NCI-H2029 (cell line): ENCODE data around the gene YJEFN3.

Experiments used
- DNase-seq: peaks from one replicate; lab custom pipeline; 2025; lab: John Stamatoyannopoulos, UW

Gene YJEFN3

DNA sequence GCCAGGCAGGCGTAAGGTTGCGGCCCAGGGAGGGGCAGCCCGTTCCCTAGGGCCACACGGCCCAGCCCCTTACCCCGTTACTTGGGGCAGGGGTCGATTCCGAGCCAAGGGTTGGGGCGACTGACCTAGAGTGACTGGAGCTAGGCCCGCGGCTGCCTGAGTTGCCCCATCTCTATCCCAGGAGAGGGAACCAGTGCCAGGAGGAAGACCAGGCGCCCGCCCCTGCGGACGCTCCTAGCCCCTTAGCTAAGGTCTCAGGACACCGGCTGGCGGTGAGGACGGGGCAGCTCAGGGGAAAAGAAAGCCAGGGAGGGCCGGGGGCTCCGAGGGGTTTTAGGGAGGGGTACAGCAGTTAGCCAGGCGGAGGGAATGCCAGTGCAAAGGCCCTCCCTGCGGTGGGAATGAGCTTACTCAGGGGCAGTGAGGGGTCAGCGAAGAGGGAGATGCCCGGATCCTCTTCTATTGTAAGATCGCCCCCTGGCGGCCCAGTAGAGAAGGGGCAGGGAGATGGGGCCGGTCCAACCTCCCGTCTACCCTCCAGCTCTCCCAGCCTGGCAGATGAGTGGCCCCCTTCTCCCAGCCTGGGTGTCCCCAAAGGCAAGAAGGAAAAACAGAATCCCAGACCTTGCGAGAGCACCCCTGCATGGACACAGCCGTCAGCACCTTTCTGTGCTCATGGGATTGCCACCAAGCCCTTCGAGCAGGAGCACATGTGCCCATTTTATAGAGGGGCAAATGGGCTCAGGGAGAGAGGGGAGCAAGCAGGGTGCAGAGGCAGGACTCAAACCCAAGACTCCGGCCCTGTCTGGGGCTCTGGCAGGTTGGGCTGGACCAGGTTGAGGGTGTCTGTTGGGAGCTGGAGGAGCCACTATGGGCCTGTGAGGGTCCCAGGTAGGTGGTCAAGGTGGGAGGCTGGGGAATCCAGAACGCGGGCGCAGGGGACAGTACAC lies 25.6 kb downstream of the YJEFN3 start:
- DNase-seq, result peak; percentile 31

DNA sequence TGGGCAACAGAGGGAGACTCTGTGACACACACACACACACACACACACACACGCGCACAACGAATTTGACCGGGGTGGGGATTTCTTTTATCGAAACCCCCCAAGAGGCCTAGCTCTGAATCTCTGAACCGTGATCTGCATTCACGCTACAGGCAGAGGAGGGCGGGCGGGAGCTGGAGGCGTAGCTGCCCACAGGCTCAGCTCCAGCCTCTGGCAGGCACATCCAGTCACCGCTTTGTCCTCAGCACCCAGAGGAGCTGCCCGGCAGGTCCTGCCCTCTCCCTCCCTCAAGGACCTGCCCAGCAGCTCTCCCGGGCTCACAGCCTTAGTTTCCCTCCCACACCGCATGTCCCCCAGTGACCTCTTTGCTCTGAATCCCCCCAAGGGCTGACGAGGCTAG lies 29.3 kb downstream of the YJEFN3 start:
- DNase-seq, result no peak

DNA sequence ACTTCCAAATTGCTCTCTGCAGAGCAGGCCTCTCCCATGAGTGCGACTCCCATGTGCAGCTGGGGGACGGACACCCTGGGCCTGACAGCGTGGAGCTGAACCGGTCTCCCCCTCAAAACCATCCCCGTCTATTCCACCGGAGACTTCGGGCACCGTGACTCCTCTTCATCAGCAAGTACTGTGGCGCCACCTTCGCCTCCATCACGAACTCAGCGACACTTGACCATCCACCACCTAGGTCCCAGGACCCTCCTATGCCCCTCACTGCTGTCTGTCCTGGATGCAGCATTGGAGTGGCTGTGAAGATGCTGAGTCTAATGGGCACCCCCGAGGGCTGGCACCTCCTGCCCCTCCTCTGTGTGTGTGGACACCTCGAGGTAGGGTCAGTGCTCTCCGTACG lies 29.9 kb downstream of the YJEFN3 start:
- DNase-seq, result no peak

- no peak for DNase-seq
These were observed 31.2 kb downstream of the YJEFN3 start for GRCh38 chr19:19559931-19560330.

GRCh38 chr19:19561946-19562664 lies 33.4 kb downstream of the YJEFN3 start:
- DNase-seq, result no peak

DNA sequence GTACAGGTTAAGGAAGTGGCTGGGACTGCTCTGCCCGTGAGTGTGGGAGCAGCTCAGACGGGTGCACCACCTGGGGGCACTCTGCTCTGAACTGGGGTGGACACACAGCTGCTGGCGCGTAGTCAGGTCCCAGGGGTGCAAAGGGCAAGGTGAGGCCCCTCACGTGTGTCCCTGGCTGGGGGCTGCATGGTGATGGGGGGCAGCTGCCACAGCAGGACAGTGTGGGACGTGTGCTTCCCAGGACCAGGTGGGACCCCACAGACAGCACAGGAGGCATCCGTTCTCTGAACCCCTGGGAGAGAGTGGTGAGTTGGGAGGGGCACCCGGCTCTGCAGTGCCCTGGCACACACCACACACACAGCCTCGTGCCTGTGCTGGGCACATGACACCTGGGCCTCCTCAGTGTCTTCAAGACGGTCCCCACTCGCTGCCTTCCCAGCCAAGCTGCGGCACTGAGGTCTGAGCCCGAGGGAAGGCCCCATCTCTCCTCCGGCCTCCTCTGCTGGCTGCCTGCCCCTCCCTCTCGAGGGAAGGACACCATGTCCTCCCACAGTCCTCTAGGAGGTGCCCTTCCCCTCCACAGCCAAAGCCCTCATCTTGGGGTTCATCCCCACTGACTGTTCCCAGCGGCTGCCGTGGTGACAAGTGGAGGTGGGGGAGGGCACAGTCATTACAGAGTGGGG lies 34.1 kb downstream of the YJEFN3 start:
- DNase-seq, result no peak

- DNase-seq, result no peak
These were observed 34.7 kb downstream of the YJEFN3 start for GRCh38 chr19:19563348-19563848.

- DNase-seq, result no peak
These were observed 37.6 kb downstream of the YJEFN3 start for GRCh38 chr19:19566306-19566705.

DNA sequence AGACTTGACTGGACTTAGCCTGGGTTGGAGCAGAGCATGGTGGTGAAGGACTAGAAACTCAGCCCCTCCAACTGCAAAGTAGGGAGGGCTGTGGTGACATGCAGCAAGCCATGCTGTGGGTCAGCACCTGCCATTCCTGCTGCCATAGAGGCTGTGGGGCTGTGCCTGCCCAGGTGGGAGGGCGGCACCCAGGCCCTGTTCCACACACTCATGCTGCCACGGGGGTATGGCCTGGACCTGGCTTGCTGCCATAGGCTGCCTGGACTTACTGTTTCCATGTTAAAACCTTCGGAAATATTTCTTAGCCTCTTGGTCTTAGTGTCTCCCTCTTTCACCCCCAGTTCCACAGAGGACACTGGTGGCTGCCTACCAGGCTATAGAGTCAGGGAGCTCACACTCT lies 38.7 kb downstream of the YJEFN3 start:
- DNase-seq, result no peak

- no peak for DNase-seq
These were observed 40.4 kb downstream of the YJEFN3 start for GRCh38 chr19:19568802-19569756.

GRCh38 chr19:19570571-19570970 lies 41.9 kb downstream of the YJEFN3 start:
- DNase-seq, result no peak

GRCh38 chr19:19571071-19571786 lies 42.5 kb downstream of the YJEFN3 start:
- DNase-seq, result no peak

DNA sequence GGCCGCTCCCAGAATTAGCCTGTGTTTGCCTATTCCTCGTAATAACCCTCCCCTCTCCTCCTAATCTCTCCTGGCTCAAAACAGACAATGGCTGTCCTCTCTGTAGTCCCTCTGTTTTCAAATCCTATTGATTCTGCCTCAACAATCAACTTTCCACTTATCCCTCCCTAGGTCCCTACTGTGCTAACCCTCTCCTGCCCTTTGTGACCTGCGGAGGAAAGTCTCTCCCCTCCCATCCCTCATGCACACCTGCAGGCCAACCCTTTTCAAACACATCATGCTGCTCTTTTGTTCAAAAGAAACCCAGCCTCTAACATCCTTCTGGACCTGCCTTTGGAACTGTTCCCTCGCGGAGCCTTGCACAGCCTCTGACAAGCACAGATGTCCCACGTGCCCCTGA lies 46.7 kb downstream of the YJEFN3 start:
- no peak for DNase-seq

DNA sequence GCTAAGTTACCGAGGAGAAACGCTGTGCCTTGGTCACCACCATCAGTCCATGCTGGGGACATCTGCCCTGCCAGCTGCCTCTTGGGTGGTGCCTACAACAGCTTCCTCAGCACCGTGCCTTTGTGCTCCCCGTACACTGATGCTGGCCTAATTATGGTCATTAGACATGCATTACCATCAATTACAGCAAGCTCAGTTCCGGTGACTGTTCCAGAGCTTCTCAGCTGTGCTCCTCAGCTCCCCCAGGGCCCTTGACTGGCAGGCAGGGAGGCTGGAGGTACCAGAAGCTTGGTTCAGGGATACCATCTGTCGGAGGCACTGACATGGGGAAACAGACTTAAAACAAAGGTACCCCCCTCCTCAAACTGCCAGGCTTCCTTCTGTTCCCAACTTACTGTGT lies 49.5 kb downstream of the YJEFN3 start:
- DNase-seq, result no peak

DNA sequence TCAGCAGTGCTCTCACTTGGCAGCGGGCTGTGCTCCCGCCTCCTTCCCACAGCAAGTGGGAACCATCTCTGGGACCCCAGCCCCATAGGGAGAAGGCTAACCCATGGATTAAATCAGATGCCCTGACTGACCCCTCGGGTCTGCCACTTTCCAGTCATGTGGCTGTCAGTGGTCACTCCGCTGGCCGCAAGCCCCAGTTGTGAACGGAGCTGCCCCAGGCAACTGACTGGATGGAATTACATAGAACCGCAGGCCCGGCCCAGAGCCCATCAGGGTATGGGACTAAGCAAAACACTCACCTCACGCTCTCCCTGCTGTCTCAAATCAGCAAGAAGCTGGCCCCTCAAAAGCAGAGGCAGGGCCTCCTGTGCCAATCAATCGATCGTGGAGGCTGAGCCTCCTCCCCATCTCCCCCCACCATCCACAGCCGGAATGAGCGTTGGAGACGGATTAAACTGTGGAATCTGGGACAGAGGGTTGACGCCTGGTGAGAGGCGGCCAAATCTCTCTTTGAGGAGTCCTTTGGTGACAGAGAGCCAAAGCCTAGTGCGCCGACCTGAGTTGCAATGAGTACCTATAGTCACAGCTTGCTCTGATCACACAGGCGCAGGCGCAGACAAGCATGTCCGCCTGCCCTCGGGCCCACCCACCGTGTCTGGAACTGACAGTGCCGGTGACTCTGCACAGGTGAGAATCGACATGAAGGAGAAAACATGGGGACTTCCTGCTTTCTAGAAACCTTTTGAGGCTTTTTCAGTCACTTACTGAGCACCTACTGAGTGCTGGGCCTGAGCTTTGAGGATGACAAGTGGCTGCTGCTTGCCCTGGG lies 51.0 kb downstream of the YJEFN3 start:
- DNase-seq, result no peak

DNA sequence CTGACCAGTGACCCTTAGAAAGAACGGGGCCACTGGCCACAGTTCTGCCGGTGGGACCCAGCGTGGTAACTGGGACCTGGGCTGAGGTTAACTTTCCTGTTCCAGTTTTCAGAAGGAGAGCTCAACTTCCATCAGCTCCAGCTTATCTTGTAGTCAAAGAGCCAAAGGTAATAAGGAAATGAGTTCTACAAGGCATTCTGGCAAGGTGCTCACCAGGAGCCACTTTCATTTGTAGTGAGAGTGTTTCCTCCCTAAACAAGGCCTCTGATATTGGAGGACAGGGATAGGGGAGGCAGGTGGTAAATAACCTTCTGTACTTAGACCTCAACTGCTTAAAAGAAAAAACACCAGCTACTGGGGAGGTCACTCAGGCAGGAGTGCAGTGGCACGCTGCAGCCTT lies 51.7 kb downstream of the YJEFN3 start:
- DNase-seq, result no peak

DNA sequence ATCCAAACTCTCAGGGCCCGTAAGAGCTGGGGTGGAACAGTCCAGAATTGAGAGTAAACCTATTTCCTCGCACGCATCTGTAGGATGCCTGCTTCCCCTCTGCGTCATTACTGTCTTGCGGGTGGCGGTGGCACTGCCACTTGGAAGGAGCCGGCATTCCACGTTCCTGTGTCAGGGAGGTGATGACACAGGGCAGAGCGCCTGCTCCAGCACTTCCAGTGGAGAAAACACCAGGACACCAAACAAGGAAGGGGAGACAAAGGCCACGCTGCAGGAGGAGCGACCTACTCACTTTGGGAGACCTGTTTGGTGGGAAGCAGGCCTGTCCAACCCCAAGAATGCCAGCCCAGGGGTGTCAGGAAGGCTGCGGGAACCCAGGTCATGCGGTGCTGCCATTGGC lies 52.7 kb downstream of the YJEFN3 start:
- no peak for DNase-seq

- no peak for DNase-seq
These were observed 53.8 kb downstream of the YJEFN3 start for GRCh38 chr19:19582471-19582870.

- DNase-seq, result no peak
These were observed 55.6 kb downstream of the YJEFN3 start for GRCh38 chr19:19584356-19584755.
